Right lung (tissue), 5 donors: ENCODE results near the gene FANCC. TPM values are rescaled to one million over a fixed set of nuclear protein-coding genes. Genes with fewer than 3 reads are reported as not detected.

Source experiments
- polyA plus RNA-seq, 5 donors: library from polyadenylated mRNA; unstranded; fragments of 120-200 nt; gene quantifications; one replicate each; pipeline versions ENCODE4 v1.2.1 to v1.2.3, GENCODE V29; 2013; ENCODE audit warnings: inconsistent platforms in 1 of 5, low replicate concordance in 1 of 5; ENCODE audit not compliant: insufficient read length in 5 of 5, insufficient read depth in 1 of 5

Gene FANCC
- polyA plus RNA-seq, 5 donors: 22.7 to 31.7 (median 23.8) TPM

Other genes with a start within 250 kb of the FANCC start
- gene PTCH1, start 199.3 kb upstream of the FANCC start, polyA plus RNA-seq: 100 to 1,000 TPM in 1 of 5 donors, 10 to 100 TPM in 4; 65.5 to 101 (median 76.8) TPM